ENCODE data around the gene MYOM1. TPM values are rescaled to one million over a fixed set of nuclear protein-coding genes. Genes with fewer than 3 reads are reported as not detected.

Gene MYOM1
- total RNA-seq, 2 experiments from 2014 or later: 2.7 to 3.3 TPM

DNA sequence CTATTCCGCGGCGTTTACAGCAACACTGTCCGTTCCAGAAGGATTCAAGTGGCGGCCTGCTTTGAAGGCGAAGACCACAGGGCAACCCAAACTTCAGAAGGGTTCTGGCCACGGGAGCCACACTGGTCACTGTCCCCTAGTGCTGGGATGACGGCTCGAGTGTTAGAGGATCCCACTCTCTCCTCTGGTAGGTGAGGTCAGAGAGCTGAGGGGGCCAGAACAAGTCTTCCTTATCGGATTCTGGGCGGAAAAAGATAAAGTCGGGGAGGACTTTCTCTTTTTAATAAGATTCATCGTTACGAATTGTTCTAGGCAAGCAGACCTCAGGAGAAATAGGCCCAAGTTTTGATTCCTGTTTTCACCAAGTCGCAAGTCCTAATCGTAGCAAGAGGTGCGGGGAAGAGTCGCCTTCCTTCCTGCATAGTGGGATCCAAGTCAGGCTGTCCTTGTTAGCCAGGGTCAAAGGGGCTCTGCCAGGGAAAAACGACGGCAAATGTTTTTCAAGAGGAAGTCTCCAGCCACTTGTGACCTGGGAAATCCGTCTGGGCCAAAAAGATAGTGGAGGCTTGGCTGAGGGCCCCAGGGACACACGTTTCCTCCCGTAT, 27.0 kb upstream of the MYOM1 start:
- H3K27me3 Mint-ChIP-seq: no peaks in the 10 kb centered on the region
- POLR2A ChIA-PET: interaction anchor here (0.7 to 8.3 kb wide), 28 partner anchors 8 to 641 kb away, joined by 3 to 159 read pairs (median 6); partner anchors contain the start of genes MYL12B and SMCHD1
- H3K4me3 Mint-ChIP-seq: peak overlapping the region; percentile 92
- DNase-seq: peak; percentile 53
- no peak for ATAC-seq (ENCODE audit: low read depth)
- peaks cover 31% of the 10 kb centered on the region for H3K36me3 Mint-ChIP-seq
- peaks cover 30% of the 10 kb centered on the region for H3K4me1 Mint-ChIP-seq
- H3K9me3 Mint-ChIP-seq: peaks cover 5% of the 10 kb centered on the region
- peak overlapping the region; percentile 99 for H3K27ac Mint-ChIP-seq

DNA sequence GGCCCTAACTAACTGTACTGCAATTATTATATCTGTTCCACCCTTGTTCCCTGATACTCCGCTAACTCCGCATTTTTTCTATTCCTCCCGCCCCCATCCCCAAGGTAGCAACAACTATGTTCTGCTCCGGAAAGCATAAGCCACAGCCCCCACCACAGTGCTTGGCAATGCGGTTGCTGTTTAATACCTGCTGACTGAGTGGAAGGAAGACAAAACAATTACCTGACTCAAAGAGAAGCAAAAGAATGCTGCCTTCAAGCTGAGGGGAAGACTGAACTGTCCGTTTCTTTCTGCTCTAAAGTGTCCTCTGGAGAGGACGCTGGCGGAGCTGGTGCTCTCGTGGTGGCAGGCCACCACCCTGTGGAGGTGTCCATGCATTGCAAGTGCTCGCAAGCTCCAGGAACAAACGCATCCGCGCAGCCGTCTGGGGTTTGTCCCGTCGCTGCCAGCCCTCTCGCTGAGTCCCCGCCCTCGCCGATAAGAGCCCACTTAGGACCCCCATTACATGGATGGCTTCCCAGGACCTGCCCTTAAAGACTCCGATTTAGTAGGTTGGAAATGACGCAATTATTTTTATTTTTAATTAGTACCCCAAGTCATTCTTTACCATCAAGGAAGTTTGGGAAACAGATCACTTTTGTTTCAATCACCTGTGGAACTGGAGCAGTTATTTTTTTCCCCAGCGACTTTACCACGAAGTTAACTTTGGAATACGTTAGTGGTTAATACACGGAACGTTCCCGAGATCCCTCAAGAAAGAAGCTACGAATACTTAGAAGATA, 26.3 kb upstream of the MYOM1 start:
- DNase-seq (peak; percentile 80), ATAC-seq (ENCODE audit: low read depth) (peak; percentile 44)
- Mint-ChIP-seq H3K9me3 (peaks cover 5% of the 10 kb centered on the region), H3K36me3 (peaks cover 33% of the 10 kb centered on the region), H3K4me3 (peak overlapping the region; percentile 92), H3K27ac (peak overlapping the region; percentile 99), H3K4me1 (peaks cover 29% of the 10 kb centered on the region), H3K27me3 (no peaks in the 10 kb centered on the region)
- POLR2A ChIA-PET: interaction anchor here (0.6 to 8.3 kb wide), 19 partner anchors 10 to 609 kb away, joined by 3 to 159 read pairs (median 9); partner anchors contain the start of genes MYL12B and SMCHD1

DNA sequence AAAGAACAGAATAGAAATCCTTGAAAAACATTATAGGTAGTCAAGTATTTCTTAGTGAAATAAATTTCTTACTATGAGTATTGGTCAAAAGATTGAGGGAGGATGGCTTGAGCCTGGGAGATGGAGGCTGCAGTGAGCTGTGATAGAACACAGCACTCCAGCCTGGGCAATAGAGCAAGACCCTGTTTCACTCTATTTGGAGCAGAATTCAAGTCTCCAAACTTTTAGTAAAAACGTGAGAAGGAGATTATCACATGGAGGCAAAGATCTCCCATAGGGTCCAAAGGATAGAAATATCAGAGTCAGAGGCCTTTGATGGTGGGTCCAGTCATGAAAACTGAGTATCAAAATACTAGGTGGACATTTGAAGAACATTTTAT, 25.4 kb upstream of the MYOM1 start:
- DNase-seq: no peak
- Mint-ChIP-seq H3K4me1 (peaks cover 24% of the 10 kb centered on the region), H3K27ac (no peak overlapping the region), H3K9me3 (peaks cover 11% of the 10 kb centered on the region), H3K4me3 (peak overlapping the region; percentile 92), H3K27me3 (no peaks in the 10 kb centered on the region), H3K36me3 (peaks cover 35% of the 10 kb centered on the region)
- POLR2A ChIA-PET: interaction anchor here (0.6 to 8.3 kb wide), 7 partner anchors 11 to 262 kb away, joined by 3 to 159 read pairs (median 9); partner anchors contain the start of gene MYL12B
- ATAC-seq (ENCODE audit: low read depth): no peak

DNA sequence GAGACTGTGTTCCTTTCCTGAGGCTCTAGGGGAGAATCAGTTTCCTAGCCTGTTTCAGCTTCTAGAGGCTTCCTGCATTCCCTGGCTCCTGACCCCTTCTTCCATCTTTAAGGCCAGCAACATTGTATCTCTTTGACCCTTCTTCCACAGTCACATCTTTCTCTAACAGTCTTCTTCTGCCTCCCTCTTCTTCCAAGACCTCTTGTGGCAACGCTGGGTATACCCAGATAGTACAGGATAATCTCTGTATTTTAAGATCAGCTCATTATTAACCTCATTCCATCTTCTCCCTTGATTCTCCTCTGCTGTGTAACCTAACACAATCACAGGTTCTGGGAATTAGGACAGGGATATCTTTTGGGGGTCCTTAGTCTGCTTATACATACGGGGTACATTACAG, 19.0 kb upstream of the MYOM1 start:
- peaks cover 2% of the 10 kb centered on the region for H3K4me1 Mint-ChIP-seq

DNA sequence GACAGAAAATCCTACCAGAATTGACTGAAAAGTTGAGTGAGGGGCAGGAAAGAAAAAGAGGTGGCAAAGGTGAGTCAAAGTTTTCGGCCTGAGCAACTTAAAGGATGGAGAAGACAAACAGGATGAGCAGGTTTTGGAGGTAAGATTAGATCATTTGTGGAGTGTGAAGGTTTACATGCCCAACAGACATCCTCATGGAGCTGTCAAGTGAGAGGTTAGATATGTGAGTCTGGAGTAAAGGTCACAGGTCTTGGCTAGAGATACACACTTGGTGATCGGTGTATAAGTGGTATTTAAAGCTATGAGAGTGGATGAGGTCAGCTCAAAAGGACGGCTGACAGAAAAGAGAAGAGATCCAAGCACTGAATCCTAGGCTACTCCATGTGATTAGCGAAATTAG, 16.7 kb upstream of the MYOM1 start:
- Mint-ChIP-seq H3K4me3 (no peak overlapping the region), H3K27ac (no peak overlapping the region), H3K27me3 (no peaks in the 10 kb centered on the region), H3K9me3 (peaks cover 9% of the 10 kb centered on the region), H3K36me3 (peaks cover 14% of the 10 kb centered on the region), H3K4me1 (no peaks in the 10 kb centered on the region)
- DNase-seq (no peak), ATAC-seq (ENCODE audit: low read depth) (no peak)
- POLR2A ChIA-PET: no interaction called here

More for the DNA sequence above, 19.0 kb upstream of the MYOM1 start:
- POLR2A ChIA-PET: interaction anchor here (1.3 to 1.5 kb wide), 2 partner anchors 9 to 11 kb away, joined by 3 to 5 read pairs; partner anchors contain the start of gene MYL12A
- DNase-seq (no peak), ATAC-seq (ENCODE audit: low read depth) (no peak)
- Mint-ChIP-seq H3K27ac (no peak overlapping the region), H3K36me3 (peaks cover 25% of the 10 kb centered on the region), H3K4me3 (no peak overlapping the region), H3K9me3 (peaks cover 14% of the 10 kb centered on the region), H3K27me3 (no peaks in the 10 kb centered on the region)

DNA sequence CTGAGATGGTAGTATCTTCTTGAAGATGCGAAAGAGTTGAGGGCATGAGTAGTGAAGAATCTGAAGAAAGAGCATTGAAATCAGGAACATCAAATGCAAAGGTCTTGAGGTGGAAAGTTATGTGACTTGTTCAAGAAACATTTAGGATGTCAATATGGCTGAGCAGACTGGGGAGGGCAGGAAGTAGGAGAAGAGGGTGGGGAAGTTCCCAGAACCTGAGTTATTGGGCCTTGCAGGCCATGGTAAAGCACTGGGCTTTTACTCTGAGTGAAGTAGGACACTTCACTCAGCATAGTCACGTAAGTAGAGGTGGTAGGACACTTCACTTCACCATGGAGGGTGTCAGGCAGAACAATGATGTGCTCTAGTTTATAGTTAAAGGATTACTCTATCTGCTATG, 16.1 kb upstream of the MYOM1 start:
- peaks cover 1% of the 10 kb centered on the region for H3K27me3 Mint-ChIP-seq
- peak; percentile 45 for ATAC-seq (ENCODE audit: low read depth)

DNA sequence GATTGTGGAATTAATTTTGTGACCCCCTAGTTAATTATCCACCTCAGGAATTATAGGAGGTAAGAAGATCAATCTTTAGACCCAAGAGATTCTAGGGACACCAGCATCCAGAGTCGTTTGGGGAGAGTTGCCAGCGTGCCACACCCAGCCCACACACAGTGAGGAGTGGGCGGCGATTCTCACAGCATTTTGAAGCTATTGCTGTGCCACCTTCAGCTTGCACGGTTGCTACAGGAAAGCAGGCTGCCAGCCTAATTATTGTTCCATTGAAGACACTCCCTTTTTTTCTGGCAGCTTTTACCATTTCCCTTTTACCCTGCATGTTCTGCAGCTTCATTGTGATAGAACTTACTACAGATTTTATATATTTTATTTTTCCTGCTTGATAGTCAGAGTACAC, 14.7 kb upstream of the MYOM1 start:
- H3K27ac Mint-ChIP-seq: no peak overlapping the region
- ATAC-seq (ENCODE audit: low read depth) (no peak), DNase-seq (no peak)
- H3K4me1 Mint-ChIP-seq: peaks cover 3% of the 10 kb centered on the region
- H3K4me3 Mint-ChIP-seq: no peak overlapping the region
- peaks cover 5% of the 10 kb centered on the region for H3K36me3 Mint-ChIP-seq
- POLR2A ChIA-PET: interaction anchor here (0.7 to 1.1 kb wide), 2 partner anchors 11 to 255 kb away, joined by 3 read pairs; no protein-coding TSS in a partner anchor
- H3K27me3 Mint-ChIP-seq: peaks cover 1% of the 10 kb centered on the region
- H3K9me3 Mint-ChIP-seq: peaks cover 3% of the 10 kb centered on the region

More for the DNA sequence above, 16.1 kb upstream of the MYOM1 start:
- no peak overlapping the region for H3K4me3 Mint-ChIP-seq
- no peak for DNase-seq
- no peak overlapping the region for H3K27ac Mint-ChIP-seq
- POLR2A ChIA-PET: no interaction called here
- H3K36me3 Mint-ChIP-seq: peaks cover 11% of the 10 kb centered on the region
- H3K9me3 Mint-ChIP-seq: peaks cover 8% of the 10 kb centered on the region
- H3K4me1 Mint-ChIP-seq: peaks cover 3% of the 10 kb centered on the region

DNA sequence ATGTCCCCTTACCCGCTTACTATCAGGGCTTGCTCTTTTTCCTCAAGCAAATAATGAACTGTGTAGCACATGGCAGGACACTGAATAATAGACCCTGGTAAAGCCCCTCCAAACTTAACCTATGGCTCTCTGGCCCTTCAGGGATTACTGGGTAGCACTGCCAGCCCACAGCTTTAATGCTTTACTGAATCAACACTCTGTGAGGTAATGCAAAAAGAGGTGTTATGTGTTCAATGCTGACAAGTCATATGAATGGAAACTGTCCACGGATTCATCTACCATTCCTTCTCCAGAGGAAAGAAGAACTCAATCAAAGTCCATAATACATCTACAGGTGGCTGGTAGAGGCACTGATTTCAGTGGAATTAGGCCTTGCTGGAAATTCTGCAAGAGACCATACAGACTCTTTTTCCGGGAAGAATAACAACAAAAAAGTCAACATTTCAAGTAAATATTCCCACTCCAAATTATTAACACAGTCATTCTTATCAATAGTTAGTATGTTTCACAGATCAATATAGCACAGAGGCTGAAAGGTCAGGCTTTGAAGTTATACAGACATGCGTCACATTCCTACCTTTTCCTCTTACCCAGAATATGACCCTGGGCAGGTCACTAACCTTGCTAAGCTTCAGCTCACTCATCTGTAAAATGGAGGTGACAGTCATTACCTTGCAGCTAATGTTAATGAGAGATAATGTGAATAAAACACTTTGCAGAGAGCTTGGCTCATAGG, 13.8 kb upstream of the MYOM1 start:
- Mint-ChIP-seq H3K27me3 (peaks cover 1% of the 10 kb centered on the region), H3K9me3 (no peaks in the 10 kb centered on the region), H3K4me1 (peaks cover 3% of the 10 kb centered on the region), H3K36me3 (peaks cover 2% of the 10 kb centered on the region), H3K27ac (no peak overlapping the region), H3K4me3 (no peak overlapping the region)
- no peak for ATAC-seq (ENCODE audit: low read depth)
- POLR2A ChIA-PET: interaction anchor here (1.1 kb wide), 1 partner anchor 12 kb away, joined by 3 read pairs; no protein-coding TSS in a partner anchor
- no peak for DNase-seq

DNA sequence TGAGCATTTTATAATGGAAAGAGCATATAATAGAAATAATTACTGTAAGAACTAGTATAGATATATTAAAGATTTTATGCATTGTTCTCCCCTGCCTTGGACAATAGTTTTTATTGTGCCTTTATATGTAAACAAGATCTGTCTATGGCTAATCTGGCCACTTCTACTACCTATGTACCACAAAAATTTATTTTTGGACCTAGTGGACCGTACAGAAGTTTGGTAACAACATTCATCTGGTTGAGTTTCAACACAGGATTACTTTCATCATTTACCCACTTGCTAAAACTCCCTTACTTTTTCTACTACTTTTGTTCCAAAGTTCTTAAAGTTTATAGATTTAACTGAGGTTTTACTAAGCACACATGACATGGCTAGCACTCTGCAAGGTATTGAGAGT, 13.2 kb upstream of the MYOM1 start:
- H3K27me3 Mint-ChIP-seq: peaks cover 1% of the 10 kb centered on the region
- peaks cover 3% of the 10 kb centered on the region for H3K4me1 Mint-ChIP-seq
- H3K36me3 Mint-ChIP-seq: peaks cover 2% of the 10 kb centered on the region
- ATAC-seq (ENCODE audit: low read depth) (no peak), DNase-seq (no peak)
- POLR2A ChIA-PET: no interaction called here
- H3K4me3 Mint-ChIP-seq: no peak overlapping the region
- H3K27ac Mint-ChIP-seq: no peak overlapping the region
- no peaks in the 10 kb centered on the region for H3K9me3 Mint-ChIP-seq

DNA sequence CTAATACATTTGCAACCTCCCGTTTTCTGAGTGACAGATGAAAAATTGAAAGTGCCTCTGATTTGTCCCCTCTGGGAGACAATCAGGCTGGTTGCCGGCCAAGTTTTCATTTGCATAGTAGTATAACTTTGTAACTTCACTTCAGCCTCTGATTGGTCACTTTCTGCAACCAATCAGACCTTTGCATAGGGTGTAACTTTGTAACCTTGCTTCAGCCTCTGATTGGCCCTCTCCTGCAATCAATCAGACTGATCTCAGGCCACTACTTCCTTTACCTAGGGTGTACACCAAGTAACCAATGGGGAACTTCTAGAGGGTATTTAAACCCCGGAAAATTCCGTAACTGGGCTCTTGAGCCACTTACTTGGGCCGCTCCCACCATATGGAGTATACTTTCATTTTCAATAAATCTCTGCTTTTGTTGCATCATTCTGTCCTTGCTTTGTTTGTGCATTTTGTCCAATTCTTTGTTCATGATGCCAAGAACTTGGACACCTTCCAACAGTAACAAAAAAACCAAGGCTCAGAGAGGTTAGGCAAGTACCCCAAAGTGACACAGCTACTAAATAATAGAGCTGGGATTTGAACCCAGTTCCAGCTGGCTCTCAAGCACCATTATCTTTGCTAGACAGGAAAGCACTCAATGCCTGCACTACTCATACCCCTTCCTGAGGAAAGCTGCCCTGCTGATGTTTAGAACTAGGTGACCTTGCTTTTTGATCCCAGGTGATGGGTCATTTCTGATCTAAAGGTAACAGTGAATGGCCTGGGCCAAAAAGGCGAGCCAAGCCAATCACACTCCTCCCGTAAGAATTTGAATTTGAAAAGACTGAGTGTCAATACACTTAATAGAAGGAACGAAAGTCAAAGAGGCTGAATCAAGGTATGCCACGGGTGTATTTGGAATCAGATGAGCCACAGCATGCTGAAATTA, 10.9 kb upstream of the MYOM1 start:
- no peak overlapping the region for H3K27ac Mint-ChIP-seq
- ATAC-seq (ENCODE audit: low read depth): no peak

DNA sequence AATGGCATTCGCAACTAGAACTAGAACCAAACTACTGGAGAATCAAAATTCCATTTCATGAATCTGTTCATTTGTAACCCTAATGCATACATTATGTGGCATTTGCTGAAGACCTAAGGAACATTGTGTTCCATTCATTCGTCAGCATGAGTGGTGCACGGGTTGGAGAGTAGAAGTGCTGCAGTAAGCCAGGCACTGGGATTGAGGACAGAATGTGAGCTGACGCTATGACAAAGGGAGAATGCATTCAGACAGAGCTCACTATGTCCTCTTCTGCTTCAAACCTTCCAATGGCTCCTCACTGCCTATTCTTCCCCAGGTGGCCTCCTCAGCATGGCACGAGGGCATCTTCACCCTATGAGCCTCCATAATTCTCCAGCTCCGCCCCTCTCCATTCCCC, 6.3 kb upstream of the MYOM1 start:
- no peaks in the 10 kb centered on the region for H3K9me3 Mint-ChIP-seq
- H3K4me3 Mint-ChIP-seq: no peak overlapping the region
- ATAC-seq (ENCODE audit: low read depth) (no peak), DNase-seq (no peak)
- peaks cover 4% of the 10 kb centered on the region for H3K27me3 Mint-ChIP-seq
- H3K4me1 Mint-ChIP-seq: peaks cover 2% of the 10 kb centered on the region
- no peaks in the 10 kb centered on the region for H3K36me3 Mint-ChIP-seq
- H3K27ac Mint-ChIP-seq: no peak overlapping the region
- POLR2A ChIA-PET: no interaction called here

More for the DNA sequence above, 10.9 kb upstream of the MYOM1 start:
- H3K4me3 Mint-ChIP-seq: no peak overlapping the region
- H3K4me1 Mint-ChIP-seq: peaks cover 3% of the 10 kb centered on the region
- peaks cover 1% of the 10 kb centered on the region for H3K27me3 Mint-ChIP-seq
- H3K36me3 Mint-ChIP-seq: peaks cover 2% of the 10 kb centered on the region
- no peak for DNase-seq
- H3K9me3 Mint-ChIP-seq: no peaks in the 10 kb centered on the region
- POLR2A ChIA-PET: no interaction called here

DNA sequence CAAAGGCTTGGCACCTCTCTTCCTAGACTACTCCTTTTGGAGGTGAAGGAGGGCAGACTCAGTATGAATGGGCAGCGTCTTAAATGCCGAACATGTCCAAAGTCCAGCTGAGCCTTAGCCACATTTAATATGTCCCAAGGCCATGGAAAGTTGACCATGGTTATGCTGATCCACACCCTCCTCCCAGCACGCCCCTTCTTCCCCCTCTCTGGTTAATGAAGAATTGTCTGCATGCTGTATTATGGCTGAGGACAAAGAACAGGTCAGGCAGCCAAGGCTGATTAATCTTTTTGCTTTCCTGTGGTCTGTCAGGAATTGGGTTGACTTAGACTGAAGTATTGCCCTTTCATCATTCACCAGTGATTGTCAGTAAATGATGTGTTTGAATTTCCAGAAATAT, 5.8 kb upstream of the MYOM1 start:
- Mint-ChIP-seq H3K4me3 (no peak overlapping the region), H3K4me1 (no peaks in the 10 kb centered on the region), H3K9me3 (no peaks in the 10 kb centered on the region), H3K27ac (no peak overlapping the region), H3K27me3 (peaks cover 2% of the 10 kb centered on the region), H3K36me3 (no peaks in the 10 kb centered on the region)
- POLR2A ChIA-PET: no interaction called here
- ATAC-seq (ENCODE audit: low read depth) (no peak), DNase-seq (no peak)

All from activated naive CD8-positive, alpha-beta T cell treated with anti-CD3 and anti-CD28 coated beads, Interleukin-2, amount 10 ng/mL, durations not matched to agents 7 days and 5 days (primary cell).